Activated T-cell treated with anti-CD3 and anti-CD28 coated beads for 1 hour (primary cell): ENCODE data around the gene THSD7A.

ENCODE experiments used
- DNase-seq: peaks from one replicate; pipeline ENCODE4 v3.0.0-alpha.2; 2020; ENCODE audit warnings: low read depth

THSD7A gene

GRCh38 chr7:11517853-11518252, 314.1 kb downstream of the THSD7A start:
- DNase-seq, result no peak

DNA sequence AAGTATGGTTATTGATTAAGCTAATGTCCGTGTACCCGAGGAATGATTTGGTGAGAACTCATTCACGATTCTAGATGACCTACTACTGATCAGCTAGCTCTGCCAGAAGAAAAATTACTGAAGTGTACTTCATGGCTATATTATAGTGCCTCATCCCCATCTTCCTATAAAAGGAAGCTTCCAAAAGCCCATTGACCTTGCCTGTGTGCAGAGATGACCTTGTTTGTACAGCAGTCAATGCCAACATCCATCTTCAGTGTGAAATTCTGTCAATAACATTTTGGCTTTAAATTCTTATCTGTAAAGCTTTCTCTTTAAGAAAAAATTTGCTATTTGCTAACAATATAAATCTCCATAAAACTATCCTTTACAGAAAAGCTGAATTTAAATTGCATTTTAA, 315.7 kb downstream of the THSD7A start:
- no peak for DNase-seq

DNA sequence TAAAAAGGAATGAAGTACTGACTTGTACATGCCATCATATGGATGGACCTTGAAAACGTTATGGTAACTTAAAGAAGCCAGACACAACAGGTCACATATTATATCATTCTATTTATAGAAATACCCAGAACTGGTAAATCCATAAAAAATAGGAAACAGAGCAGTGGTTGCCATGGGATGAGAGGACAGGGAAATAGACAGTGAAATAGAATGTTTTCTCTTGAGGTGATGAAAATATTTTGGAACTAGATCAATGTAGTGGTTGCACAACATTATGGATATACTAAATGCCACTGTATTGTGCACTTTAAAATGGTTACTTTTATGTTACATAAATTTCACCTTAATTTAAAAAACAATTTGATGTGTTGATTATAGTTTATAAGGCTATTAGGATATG, 318.5 kb downstream of the THSD7A start:
- DNase-seq, result no peak

GRCh38 chr7:11507929-11508328, 324.1 kb downstream of the THSD7A start:
- no peak for DNase-seq

DNA sequence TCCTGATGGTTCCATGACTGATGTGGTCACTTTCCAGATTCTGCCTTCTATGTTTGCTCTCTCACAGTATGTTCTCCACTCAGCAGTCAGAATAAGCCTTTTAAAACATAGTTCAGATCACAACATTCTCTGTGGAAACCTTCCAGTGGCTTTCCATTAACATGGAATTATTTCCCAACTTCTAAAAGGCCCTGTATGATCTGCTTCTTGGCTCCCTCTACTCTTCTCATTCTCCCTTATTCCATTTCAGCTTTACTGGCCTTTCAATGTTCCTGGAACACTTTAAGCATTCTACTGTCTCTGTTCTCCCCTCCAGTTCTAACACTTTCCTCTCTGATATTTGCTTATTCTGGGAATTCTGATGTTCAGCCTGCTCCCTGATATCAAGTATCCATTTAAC, 325.6 kb downstream of the THSD7A start:
- DNase-seq, result no peak

- no peak for DNase-seq
These were observed 326.5 kb downstream of the THSD7A start for GRCh38 chr7:11505471-11505985.

DNA sequence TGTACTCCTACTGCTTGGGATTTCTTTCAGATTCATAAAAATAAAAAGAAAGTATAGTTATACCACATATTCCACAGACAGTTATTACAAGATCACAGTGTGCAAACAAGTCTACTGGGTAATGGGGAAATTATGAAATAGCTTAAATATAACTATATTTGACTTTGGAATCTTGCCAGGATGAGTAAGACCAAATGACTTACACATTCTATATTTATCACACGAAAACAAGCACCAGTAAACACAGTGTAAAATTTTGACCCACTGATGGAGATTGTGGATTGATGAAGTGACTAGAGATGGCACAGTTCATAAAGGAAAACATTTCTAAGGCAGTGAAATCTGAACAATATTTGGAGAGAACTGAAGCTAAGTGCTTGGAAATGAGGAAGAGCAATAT, 339.7 kb downstream of the THSD7A start:
- DNase-seq, result no peak

DNA sequence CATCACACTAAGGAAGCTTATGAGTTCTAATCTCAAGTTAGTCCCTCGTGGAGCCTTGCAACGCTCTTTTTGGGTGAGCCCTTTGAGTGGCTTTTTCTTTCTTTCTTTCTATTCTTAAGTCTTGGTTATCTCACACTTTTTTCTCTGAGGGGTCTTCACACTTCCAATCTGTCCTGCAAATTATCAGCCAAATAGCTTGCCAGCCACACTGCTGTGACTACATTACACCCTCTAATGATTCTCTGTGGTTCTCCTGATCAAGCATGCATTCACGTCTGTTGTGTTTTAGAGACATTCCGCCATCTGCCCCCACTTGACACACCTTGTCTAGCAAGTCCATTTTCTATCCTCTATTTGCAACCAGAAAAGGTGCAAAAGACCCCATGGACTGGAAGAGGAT, 340.2 kb downstream of the THSD7A start:
- DNase-seq, result no peak

DNA sequence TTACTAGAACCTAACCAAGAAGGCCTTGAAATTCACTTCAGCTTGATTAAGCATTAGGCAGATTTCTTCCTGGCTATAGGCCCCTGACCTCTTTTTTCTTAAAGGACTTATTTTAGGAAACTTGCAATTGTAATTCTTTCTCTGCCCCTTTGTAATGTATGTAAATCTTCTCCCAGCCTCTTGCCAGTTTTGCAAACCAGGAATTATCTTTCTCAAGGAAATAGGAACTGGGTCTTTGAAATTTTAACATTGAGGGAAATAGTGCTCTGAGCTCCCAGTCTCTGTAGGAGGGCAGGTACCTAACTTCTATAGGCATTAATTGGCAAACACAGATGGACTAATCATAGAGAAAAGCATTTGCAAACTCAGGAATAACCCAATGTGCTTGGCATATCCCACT, 342.7 kb downstream of the THSD7A start:
- DNase-seq, result no peak

- no peak for DNase-seq
These were observed 345.7 kb downstream of the THSD7A start for GRCh38 chr7:11486271-11486670.

- DNase-seq, result no peak
These were observed 346.4 kb downstream of the THSD7A start for GRCh38 chr7:11485636-11486035.

- no peak for DNase-seq
These were observed 351.9 kb downstream of the THSD7A start for GRCh38 chr7:11480143-11480542.

GRCh38 chr7:11478882-11479281, 353.1 kb downstream of the THSD7A start:
- no peak for DNase-seq

GRCh38 chr7:11478426-11478825, 353.6 kb downstream of the THSD7A start:
- DNase-seq, result no peak

GRCh38 chr7:11474902-11475585, 357.0 kb downstream of the THSD7A start:
- no peak for DNase-seq

DNA sequence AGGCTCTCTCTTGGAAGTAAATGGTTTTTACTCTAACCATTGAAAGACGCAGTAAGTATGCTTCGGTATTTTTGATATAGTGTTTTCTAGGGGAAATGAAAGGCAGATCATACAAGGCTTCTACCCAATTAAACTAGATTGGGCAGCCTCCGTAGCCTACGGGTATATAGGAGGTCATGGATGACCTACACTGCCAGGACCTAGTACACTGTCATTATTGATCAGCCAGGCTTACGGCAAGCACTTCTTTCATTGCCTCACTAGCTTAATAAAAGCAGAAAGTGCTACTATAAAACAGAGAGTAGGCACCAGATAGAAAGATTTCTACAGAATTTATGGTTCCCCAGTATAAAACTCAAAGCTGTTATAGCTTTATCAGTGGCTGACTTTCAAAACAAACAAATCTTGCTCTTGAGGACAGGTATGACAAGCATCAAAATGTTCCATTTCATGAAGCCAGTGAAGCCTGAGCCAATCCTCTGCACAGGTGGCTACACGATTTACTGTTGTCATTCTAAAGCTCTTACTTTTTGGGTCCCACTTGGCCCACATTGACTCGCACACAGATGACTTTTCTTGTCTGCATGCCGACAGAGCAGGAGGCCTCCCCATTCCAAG, 358.1 kb downstream of the THSD7A start:
- no peak for DNase-seq

DNA sequence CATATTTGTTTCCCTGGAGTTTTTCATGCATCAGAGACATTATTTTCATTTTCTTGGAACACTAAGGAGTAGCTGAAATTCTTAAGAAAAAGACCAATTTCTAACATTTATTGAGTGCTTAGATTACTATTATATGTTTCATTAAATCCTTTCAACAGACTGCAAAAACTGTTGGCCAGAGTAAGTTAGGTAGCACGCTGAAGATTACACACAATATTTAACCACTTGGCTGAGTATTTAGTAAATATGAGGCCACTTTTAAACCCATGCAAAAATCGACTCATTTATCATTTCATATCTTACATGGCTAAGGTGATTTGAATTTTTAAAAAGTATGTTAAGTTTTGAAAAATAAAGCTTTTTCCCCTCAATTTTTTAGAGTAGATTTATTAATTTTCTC, 358.8 kb downstream of the THSD7A start:
- no peak for DNase-seq

- DNase-seq, result no peak
These were observed 359.4 kb downstream of the THSD7A start for GRCh38 chr7:11472646-11473045.

DNA sequence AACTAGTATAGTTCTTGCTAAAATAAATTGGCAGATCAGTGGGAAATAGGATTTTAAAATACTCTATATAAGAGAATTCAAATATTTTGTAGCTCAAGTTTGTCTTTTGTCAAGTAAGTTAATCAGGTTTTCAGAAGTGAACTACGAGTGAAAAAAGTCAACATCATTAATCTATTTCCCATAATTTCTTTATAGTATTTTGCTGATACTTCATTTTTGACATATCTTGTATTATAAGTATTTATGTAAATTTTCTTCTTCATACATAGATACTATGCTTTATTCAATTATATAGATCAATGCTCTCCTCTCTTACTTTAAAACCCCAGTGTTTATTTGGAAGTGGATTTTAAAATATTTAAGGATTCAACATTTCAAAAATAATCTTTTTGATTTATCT, 360.7 kb downstream of the THSD7A start:
- DNase-seq, result no peak

GRCh38 chr7:11469028-11469745, 362.8 kb downstream of the THSD7A start:
- no peak for DNase-seq

DNA sequence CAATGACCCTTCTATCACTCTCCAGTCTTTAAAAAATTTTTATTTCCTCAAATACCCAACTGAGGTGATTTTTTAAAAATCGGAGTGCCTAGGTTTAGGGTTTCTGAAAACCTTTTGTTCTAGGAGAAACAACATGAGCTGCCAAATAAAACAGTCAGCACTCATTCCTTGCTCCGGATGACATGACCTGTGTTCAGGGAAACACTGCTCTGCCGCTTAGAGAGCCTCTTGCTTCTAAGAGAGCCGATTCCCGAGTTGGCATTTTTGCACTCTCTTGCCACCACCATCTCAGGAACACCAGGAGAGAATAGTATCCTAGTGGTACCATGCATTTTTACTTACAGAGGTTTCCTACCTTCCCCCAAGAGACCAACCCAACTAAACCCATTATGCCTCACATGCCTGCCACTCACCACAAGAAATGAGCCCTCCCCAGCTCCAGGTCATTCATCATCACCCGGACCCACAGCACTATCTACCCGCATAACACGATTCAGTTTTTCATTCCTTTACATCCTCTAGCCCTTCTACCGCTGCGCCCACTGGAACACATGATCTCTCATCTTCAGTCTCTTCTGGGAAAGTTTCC, 365.4 kb downstream of the THSD7A start:
- DNase-seq, result no peak

- DNase-seq, result no peak
These were observed 367.4 kb downstream of the THSD7A start for GRCh38 chr7:11464624-11465023.

- no peak for DNase-seq
These were observed 370.1 kb downstream of the THSD7A start for GRCh38 chr7:11461946-11462345.
